NCI-H2107 treated with DMSO at 0.1 percent for 48 hours (cell line): ENCODE results near the gene KSR2.
"Not testable (repeated sequence)": the region's sequence is repeated elsewhere in the genome, so short reads cannot be mapped to it uniquely, and the experiment has no call there.

Experiments
- DNase-seq: peaks from one replicate; lab custom pipeline; 2025; ENCODE audit not compliant: unreplicated experiment; lab: John Stamatoyannopoulos, UW

The KSR2 gene

GRCh38 chr12:117968826-117969659 lies at the start of gene KSR2:
TSS of gene KSR2 (minus strand) at chr12:117968990. CDS start at chr12:117968255, 735 bp downstream.
- peak; percentile 94 for DNase-seq

- DNase-seq, result no peak
Observed at GRCh38 chr12:118017926-118018325, 49.1 kb upstream of the KSR2 start.

GRCh38 chr12:118016424-118017264 lies 47.9 kb upstream of the KSR2 start, which contains the start of gene RFC5:
TSS of gene RFC5 (plus strand) at chr12:118016703. CDS start at chr12:118016828, 125 bp downstream.
- peak; percentile 94 for DNase-seq

DNA sequence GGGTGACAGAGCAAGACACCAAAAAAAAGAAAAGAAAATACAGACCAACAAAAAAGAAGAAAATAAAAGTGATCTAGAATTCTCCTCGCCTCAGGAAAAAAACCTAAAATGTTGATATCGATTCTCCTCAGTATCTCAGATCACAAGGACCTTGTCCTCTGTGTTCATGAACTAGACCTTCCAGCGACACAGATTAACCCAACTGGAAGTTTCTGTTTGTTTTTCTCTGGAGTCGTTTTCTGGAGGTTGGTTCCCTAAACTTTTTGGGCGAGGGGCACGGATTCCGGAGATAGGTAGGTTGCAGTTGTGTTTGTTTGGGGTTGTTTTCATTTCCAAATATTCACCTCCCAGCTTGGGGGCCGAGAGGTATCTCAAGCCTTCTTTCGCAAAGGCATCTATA lies 47.2 kb upstream of the KSR2 start:
- no peak for DNase-seq

DNA sequence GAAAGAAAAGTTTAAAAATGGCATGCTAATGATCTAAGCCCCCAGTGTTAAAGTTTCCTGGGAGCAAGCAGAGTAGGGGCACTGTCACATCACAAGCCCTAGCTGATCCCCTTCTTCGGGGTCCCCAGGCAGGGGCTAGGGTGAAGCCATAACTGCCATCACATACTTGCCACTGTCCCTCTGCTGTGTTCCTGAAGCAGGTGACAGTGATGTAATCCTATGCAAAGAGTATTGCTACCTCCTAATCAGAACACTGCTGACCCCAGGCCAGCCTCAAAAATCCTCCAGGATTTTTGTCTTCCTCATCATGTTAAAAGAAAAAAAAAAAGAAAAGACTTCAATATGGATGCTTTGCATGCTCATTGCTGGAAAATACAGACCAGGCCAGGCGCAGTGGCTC lies 46.5 kb upstream of the KSR2 start:
- no peak for DNase-seq

- DNase-seq, result no peak
Observed at GRCh38 chr12:118013283-118013682, 44.5 kb upstream of the KSR2 start.

- DNase-seq, result no peak
Observed at GRCh38 chr12:118011961-118012360, 43.2 kb upstream of the KSR2 start.

GRCh38 chr12:118011377-118011776 lies 42.6 kb upstream of the KSR2 start:
- DNase-seq, result no peak

DNA sequence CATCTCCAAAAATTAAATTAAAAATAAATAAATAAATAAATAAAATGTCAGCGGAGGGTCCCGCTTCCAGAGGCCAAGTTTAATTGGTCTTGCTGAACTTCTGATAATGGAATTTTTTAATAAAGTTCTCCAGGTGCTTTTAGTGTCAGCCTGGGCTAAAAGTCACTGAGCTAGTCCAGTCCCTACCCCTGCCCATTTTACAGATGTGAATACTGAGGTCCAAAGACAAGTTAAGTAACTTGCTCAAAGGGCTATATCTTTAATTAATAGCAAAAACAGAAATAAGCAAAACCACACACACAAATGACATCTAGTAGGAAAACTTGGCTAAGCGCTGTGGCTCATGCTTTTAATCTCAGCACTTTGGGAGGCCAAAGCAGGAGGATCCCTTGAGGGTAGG lies 42.1 kb upstream of the KSR2 start:
- DNase-seq, result no peak

- not testable (repeated sequence) for DNase-seq
Observed at GRCh38 chr12:117999806-118000205, 31.0 kb upstream of the KSR2 start.

GRCh38 chr12:117998719-117999118 lies 29.9 kb upstream of the KSR2 start:
- no peak for DNase-seq

- no peak for DNase-seq
Observed at GRCh38 chr12:117994551-117995438, 26.0 kb upstream of the KSR2 start.

DNA sequence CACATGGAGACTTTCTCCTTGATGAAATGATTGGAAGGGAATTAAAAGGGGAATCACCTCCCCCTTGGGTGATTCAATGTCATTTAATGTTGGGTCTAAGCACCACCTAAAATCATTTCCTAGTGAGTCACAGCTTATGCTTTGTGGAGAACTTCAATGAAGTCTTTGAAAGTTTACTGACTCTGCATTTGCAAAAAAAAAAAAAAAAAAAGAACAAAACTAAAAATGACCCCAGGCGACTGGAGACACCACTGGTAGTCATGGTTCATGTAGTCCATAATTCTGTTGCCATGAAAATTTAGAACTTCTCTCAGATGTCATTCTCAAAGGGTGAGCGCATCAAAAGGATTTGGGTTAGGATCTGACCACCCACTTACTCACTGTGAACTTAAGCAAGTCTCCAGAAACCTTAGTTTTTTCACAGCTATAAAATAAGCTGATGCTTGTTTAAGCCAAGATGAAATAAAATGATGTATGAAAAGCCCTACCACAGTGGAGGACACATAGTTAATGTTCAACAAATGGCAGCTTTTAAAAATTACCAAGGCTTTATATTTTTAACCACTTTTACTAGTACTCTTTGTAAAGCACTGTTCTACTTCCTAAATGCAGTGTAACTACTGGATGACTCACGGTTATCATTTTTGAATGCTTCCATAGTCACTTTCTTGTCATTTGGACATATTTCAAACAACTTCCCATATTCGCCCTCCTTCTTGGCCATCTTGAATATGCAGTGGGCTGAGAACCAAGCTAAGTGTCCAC lies 18.1 kb upstream of the KSR2 start:
- no peak for DNase-seq

GRCh38 chr12:117985182-117985581 lies 16.4 kb upstream of the KSR2 start:
- DNase-seq, result no peak

DNA sequence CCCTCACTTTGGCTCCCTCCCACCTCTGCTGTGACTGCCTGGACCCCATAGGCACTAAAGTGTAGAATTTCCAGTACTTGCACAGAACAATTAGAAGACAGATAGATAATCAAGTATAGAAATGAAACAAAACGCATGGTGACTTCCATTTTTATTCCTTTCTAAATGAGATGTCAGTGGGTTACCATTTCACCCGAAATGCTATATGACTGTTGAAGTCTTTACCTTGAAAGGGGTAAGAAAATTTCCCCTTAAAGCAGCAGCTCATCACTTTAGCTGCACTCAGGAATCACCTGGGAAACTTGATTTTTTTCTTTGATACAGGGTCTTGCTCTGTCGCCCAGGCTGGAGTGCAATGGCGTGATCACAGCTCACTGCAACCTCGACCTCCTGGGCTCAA lies 12.5 kb upstream of the KSR2 start:
- DNase-seq, result no peak

DNA sequence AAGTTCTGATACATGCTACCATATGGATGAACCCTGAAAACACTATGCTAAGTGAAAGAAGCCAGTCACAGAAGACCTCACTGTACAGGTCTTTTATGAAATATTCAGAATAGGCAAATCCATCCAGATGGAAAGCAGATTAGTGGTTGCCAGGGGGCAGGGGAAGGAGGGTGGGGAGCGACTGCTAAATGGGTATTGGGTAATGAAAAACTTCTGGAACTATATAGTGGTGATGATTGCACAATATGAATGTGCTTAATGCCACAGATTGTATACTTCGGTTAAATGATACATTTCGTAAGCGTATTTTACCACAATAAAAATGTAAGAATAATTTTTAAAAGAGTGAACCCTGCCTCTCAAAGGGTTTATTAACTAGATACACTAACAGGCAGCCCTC lies 11.8 kb upstream of the KSR2 start:
- DNase-seq, result no peak

DNA sequence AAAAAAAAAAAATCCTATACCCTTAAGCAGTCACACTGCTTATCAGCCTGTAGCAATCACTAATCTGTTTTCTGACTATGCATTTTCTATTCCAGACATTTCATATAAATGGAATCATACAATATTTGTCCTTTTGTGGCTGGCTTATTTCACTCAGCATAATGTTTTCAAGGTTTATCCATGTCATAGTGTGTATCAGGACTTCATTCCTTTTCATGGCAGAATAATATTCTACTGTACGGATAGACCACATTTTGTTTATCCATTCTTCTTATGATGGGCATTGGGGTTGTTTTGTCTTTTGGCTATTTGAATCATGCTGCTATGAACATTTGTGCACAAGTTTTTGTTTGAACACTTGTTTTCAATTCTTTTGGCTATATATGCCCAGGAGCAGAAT lies 8.6 kb upstream of the KSR2 start:
- no peak for DNase-seq

- DNase-seq, result no peak
Observed at GRCh38 chr12:117975006-117975405, 6.2 kb upstream of the KSR2 start.

- DNase-seq, result no peak
Observed at GRCh38 chr12:117972301-117972700, 3.5 kb upstream of the KSR2 start.

DNA sequence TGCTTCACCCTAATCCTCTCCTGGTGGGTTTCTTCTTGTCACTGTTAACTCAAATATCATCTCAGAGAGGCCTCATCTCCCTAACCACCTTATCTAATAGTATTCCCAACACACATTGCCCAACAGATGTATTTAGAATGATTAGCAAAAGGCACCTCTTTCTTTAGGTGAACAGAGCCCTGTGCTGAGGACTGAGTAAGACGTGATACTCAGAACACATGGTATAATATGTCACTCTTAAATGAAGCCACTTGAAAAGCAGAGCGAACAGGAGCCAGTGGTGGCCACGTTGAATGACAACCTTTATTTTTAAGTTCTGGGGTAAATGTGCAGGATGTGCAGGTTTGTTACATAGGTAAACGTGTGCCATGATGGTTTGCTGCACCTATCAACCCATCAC lies 1.5 kb upstream of the KSR2 start:
- DNase-seq, result no peak
